Measurements from ENCODE around the gene UBE2C.
"Not testable (repeated sequence)": the region's sequence is repeated elsewhere in the genome, so short reads cannot be mapped to it uniquely, and the experiment has no call there.

Gene UBE2C

GRCh38 chr20:45827712-45828111 lies 15.3 kb downstream of the UBE2C start:
- Histone ChIP-seq H3K4me3 (no peak overlapping the region), H3K27ac (peak overlapping the region in 4 of 21 experiments; percentile 15 to 62 (median 50))

GRCh38 chr20:45828589-45828988 lies 16.1 kb downstream of the UBE2C start:
- Histone ChIP-seq H3K4me3 (no peak overlapping the region), H3K27ac (peak overlapping the region in 3 of 21 experiments; percentile 45 to 56 (median 56))

DNA sequence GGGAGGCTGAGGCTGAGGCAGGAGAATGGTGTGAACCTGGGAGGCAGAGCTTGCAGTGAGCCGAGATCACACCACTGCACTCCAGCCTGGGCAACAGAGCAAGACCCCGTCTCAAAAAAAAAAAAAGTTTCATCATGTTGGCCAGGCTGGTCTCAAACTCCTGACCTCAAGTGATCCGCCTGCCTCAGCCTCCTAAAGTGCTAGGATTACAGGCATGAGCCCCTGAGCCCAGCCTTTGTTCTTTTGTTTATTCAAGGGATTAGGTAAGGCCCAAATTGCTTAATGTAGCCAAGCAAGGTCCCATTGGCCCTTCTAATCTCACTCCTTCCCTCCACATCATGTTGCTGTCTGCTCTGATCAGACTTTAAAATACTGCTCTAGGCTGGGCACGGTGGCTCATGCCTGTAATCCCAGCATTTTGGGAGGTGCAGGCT lies 17.2 kb downstream of the UBE2C start:
- H3K4me3 ChIP-seq = not testable (repeated sequence)
- H3K27ac ChIP-seq = peak overlapping the region in 1 of 21 experiments; percentile 56

DNA sequence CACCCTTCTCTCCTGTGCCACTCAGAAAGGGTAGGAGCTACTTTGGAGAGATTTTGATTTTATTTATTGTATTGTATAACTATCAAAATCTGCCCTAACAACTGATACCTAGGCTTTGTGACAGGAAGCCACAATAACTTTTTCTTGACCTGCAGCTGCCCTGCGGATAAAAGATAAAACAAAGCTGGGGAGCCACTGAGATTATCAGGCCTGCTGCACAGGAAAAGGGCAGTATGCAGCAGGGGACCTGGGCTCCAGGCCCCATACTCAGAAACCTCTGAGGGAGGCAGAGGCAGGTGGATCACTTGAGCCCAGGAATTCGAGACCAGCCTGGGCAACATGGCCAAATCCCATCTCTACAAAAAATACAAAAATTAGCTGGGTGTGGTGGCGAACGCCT lies 20.2 kb downstream of the UBE2C start:
- H3K27ac ChIP-seq = peak overlapping the region in 20 of 21 experiments; percentile 76 to 96 (median 91)
- no peak overlapping the region for H3K4me3 ChIP-seq

DNA sequence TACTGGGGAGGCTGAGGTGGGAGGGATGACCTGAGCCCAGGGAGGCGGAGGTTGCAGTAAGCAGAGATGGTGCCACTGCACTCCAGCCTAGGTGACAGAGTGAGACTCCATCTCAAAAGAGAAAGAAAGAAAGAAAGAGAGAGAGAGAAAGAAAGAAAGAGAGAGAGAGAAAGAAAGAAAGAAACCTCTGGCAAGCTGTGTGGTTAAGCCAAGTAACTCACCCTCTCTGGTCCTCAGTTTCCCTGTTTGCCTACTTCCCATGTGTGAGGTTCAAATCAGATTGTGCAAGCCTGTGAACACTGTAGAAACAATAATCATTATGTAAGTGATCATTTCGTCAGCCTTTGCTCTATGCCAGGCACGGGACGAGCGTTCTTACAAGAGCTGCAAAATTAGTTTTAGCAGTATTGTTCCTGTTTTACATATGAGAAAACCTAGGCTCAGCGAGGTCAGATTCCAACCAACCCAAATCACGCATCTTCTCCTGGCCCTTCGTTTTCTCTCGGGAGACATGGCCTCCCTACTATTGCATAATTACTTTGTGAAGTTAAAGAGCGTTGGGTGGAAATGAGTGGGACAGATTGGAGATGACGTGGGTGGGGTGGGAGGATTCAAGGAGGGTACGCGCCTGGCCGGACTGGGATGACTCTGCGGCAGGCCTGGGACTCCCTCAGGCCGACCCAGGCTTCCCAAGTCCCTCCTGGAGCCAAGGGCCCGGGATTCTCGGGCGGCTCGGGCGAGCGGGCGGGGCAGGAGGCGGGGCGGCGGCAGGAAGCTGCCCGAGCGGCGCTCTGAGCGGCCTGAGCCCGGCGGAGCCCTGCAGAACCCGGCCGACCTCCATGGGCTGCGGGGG lies 20.8 kb downstream of the UBE2C start, which contains the start of gene SNX21:
Gene SNX21 (plus strand): TSS at position 770 of the 853 bp plus-strand sequence. CDS start 121 bp downstream, outside the sequence.
- H3K4me3 ChIP-seq = peak within 1 kb of the TSS; percentile 45 to 88 (median 64)

GRCh38 chr20:45833883-45834796 lies 21.7 kb downstream of the UBE2C start:
- Histone ChIP-seq H3K27ac (peak overlapping the region; percentile 20 to 96 (median 91)), H3K4me3 (peak overlapping the region; percentile 45 to 88 (median 64))

More for the DNA sequence above, 20.8 kb downstream of the UBE2C start, which contains the start of gene SNX21:
- H3K27ac ChIP-seq = peak within 1 kb of the TSS; percentile 20 to 96 (median 91)

DNA sequence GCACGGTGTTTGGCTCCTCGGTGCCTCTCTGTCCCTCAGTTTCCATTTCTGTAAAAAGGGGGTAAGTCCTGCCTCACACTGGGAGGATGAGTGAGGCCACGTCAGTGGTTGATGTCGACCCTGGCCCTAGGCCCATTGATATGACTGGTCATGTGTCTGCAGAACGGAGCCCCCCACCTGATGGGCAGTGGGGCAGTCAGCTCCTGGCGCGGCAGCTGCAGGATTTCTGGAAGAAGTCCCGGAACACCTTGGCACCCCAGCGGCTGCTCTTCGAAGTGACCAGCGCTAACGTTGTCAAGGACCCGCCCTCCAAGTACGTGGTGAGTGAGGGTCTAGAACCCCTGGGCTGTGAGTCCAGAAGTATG lies 22.3 kb downstream of the UBE2C start:
- peak overlapping the region in 20 of 21 experiments; percentile 22 to 96 (median 91) for H3K27ac ChIP-seq

DNA sequence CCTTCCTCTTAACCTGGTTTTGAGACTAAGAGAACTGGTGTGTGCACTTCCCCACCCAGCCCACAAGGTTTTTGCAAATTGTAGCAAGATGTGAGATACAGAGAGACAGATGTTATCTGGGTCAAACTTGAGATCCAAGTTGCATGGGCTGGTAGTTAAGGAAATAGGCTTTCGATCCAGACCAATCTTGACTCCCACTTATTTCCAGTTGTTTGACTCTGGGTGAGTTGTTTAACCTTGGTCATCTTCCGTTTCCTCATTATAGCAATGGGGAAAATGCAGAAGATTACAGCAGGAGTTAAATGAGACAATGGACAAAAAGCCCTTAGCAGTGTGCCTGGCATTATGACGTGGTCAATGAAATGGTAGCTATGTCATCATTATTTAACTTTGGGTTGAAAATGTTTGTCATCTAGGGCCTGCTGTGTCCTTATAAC lies 22.9 kb downstream of the UBE2C start:
- Histone ChIP-seq H3K27ac (peak overlapping the region in 17 of 21 experiments; percentile 35 to 96 (median 91)), H3K4me3 (peak overlapping the region in 6 of 7 experiments; percentile 3 to 76 (median 63))

More for the DNA sequence above, 22.3 kb downstream of the UBE2C start:
- H3K4me3 ChIP-seq = peak overlapping the region; percentile 45 to 88 (median 64)

DNA sequence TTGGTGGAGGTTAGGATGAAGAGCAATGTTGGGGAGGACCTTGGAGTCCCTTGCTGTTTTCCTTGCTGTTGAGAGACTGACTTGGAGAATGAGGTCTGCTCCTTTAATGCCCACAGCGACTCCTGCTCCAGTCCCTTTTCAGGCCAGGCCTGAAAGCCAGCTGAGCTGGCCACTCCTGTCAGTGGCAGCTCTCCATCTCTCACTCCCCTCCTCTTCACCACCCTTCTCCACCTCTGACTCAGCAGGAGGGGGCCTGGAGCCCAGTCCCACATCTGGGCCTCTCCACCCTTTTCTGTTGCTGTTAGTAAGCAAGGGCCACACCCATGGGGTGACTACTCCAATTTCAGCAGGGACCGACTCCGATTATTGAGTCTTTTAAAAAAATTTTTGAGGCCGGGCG lies 23.4 kb downstream of the UBE2C start:
- Histone ChIP-seq H3K4me3 (peak overlapping the region in 6 of 7 experiments; percentile 3 to 76 (median 36)), H3K27ac (peak overlapping the region in 16 of 21 experiments; percentile 35 to 94 (median 88))

DNA sequence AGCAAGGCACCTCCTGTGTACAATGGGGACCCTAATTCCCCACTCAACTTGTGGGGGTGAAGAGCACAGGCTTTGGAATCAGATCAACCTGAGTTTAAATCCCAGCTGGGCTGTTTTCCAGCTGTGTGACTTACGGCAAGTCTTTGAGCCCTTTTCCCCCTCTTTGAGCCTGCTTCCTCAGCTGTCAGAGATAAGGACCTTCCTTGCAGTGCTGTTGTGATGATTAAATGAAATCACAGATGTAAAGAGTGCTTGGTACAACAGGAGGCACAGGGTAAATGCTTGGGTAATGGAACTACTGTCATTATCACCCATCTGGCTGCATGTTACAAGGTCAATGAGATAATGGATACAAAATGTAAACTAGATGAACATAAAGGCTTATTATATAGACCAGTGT lies 24.4 kb downstream of the UBE2C start:
- H3K4me3 ChIP-seq = no peak overlapping the region
- peak overlapping the region in 10 of 21 experiments; percentile 17 to 92 (median 64) for H3K27ac ChIP-seq

DNA sequence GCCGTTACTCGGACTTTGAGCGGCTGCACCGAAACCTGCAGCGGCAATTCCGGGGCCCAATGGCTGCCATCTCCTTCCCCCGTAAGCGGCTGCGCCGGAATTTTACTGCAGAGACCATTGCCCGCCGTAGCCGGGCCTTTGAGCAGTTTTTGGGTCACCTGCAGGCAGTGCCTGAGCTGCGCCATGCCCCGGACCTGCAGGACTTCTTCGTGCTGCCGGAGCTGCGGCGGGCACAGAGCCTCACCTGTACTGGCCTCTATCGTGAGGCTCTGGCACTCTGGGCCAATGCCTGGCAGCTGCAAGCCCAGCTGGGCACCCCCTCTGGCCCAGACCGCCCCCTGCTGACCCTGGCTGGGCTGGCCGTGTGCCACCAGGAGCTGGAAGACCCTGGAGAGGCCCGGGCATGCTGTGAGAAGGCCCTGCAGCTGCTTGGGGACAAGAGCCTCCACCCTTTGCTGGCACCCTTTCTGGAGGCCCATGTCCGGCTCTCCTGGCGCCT lies 28.3 kb downstream of the UBE2C start:
- peak overlapping the region in 5 of 21 experiments; percentile 2 to 69 (median 22) for H3K27ac ChIP-seq
- no peak overlapping the region for H3K4me3 ChIP-seq

DNA sequence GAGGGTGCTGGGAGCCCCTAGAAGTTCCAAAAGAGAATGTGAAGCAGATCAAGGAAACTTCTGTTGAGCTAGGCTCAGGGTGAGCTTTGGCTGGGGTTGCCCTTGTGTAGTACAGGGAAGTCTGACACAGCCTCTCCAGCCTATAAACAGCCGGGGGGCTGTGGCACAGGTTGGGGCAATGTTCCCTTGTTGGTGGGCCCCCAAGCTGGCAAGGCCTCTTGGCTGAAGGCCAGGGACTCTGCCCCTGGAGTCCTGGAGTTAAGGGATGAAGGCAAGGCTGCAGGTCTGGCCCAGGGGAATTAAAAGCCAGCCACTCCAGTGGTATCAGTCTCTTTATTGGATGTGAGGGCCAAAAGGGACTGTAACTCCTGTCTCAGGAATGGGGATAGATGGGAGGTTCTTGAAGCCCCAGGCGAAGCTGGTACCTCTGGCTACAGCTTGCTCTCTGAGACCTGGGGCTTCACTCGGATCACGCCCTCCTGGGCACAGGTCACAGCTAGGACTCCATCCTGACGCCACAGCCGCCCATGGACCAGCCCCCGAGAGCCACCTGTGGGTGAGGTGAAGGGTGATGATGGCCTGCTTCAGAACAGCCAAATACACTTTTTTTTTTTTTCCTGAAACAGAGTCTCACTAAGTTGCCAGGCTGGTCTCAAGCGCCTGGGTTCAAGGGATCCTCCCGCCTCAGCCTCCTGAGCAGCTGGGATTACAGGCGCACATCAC lies 29.1 kb downstream of the UBE2C start:
- Histone ChIP-seq H3K27ac (peak overlapping the region in 6 of 21 experiments; percentile 17 to 69 (median 38)), H3K4me3 (no peak overlapping the region)

- H3K4me3 ChIP-seq = no peak overlapping the region
- H3K27ac ChIP-seq = peak overlapping the region in 4 of 21 experiments; percentile 5 to 41 (median 37)
Observed at GRCh38 chr20:45842169-45842812, 29.8 kb downstream of the UBE2C start.

DNA sequence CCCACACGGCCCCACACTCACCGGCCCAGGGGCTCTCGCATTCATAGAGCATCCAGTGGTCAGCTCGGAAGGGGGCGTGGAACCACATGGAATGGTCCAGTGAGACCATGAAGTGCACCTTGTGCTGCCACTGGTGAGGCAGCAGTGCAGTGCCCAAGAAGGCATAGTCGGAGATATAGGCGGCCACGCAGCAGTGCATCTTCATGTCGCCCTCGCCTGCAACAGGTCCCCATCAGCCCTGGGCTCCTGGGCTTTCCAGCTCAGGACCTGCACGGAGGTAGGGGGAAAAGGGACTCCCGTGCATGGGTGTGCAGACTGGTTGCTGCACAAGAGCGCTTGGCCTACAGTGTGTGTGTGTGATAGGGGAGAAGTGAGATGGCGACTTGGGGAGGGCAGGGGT lies 31.1 kb downstream of the UBE2C start:
- Histone ChIP-seq H3K27ac (peak overlapping the region in 1 of 21 experiments; percentile 22), H3K4me3 (no peak overlapping the region)

DNA sequence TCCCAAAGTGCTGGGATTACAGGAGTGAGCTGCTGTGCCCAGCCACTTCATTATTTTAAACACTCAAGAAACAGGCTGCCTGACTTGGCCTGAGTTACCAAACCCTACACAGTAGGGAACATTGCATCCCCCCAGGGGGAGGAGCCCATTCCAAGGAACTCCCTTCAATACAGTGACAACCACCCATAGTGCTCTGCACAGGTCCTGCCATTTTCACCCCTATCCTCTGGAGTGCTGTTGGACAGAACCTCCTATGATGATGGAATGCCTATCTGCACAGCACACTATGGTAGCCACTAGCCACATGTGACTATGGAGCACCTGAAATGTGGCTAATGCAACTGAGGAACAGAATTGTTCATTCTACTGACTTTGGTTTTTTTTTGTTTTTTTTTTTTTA lies 33.0 kb downstream of the UBE2C start:
- Histone ChIP-seq H3K27ac (no peak overlapping the region), H3K4me3 (no peak overlapping the region)

DNA sequence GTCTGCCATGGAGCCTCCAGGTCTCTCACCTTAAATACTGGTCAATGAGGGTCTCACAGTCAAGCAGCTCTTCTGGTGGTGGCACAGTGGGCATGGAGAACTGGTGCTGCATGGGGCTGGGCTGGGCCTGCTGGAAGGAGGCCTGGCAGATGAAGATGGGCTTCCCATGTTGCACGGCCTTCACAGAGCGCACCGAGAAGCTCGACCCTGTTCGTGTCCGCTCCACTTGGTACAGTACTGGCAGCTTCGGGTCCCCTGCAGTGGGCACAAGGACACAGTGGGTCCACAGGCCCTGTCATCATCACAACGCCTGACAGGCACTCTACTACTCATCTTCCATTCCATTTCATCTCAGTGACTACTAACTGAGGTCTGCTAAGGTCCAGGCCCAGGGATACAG lies 36.0 kb downstream of the UBE2C start:
- H3K4me3 ChIP-seq = no peak overlapping the region
- peak overlapping the region in 2 of 21 experiments; percentile 7 to 11 for H3K27ac ChIP-seq

GRCh38 chr20:45848969-45849582 lies 36.6 kb downstream of the UBE2C start:
- Histone ChIP-seq H3K27ac (peak overlapping the region in 1 of 21 experiments; percentile 11), H3K4me3 (no peak overlapping the region)

GRCh38 chr20:45850238-45850637 lies 37.8 kb downstream of the UBE2C start:
- Histone ChIP-seq H3K27ac (no peak overlapping the region), H3K4me3 (no peak overlapping the region)

Data from skin epidermis (tissue), 12 donors.